Esophagus (tissue), 2 donors: ENCODE measurements around the gene RASSF4. TPM values are rescaled to one million over a fixed set of nuclear protein-coding genes. Genes with fewer than 3 reads are reported as not detected.

Source experiments
- H3K27ac ChIP-seq, 2 donors: one replicate each; pipeline ENCODE4 v1.5.1; 2013; ENCODE audit warnings: low read depth in 2 of 2, mild to moderate bottlenecking in 2 of 2, inconsistent platforms in 1 of 2, low read length in 1 of 2, moderate library complexity in 1 of 2
- H3K27me3 ChIP-seq, 2 donors: one replicate each; pipeline ENCODE4 v1.6.1; 2013; ENCODE audit warnings: low read length in 2 of 2, control low read depth in 1 of 2, mild to moderate bottlenecking in 1 of 2; ENCODE audit not compliant: insufficient read depth in 2 of 2, control insufficient read depth in 1 of 2
- H3K36me3 ChIP-seq, 2 donors: one replicate each; pipeline ENCODE4 v1.6.1; 2013; ENCODE audit warnings: low read length in 1 of 2; ENCODE audit not compliant: control insufficient read depth in 2 of 2, insufficient read depth in 2 of 2
- H3K4me1 ChIP-seq, 2 donors: one replicate each; pipeline ENCODE4 v1.6.1; 2013; ENCODE audit warnings: low read length in 1 of 2; ENCODE audit not compliant: control insufficient read depth in 2 of 2, insufficient read depth in 2 of 2
- H3K4me3 ChIP-seq, 2 donors: one replicate each; pipeline ENCODE4 v1.5.1; 2013; ENCODE audit warnings: low read length in 2 of 2, mild to moderate bottlenecking in 2 of 2, low read depth in 1 of 2, moderate library complexity in 1 of 2
- H3K9me3 ChIP-seq, 2 donors: one replicate each; pipeline ENCODE4 v1.6.1; 2013; ENCODE audit warnings: mild to moderate bottlenecking in 2 of 2, low read depth in 1 of 2, low read length in 1 of 2, moderate library complexity in 1 of 2; ENCODE audit not compliant: control insufficient read depth in 2 of 2, insufficient read depth in 1 of 2
- WGBS, 2 donors: extraction: QIAGEN DNeasy Blood & Tissue Kit; methylation state at CpG; one replicate each; pipeline ENCODE4 v1.1.7; 2013; 5-methylcytosine and 5-hydroxymethylcytosine counted together
- polyA plus RNA-seq, 2 donors: library from polyadenylated mRNA; stranded (reverse); fragments of 200-250 nt; gene quantifications; one replicate each; pipeline ENCODE4 v1.2.3, GENCODE V29; 2013
- donor health status: healthy with polysubstance abuse.
- donor health status: Bipolar disorder and iron deficiency.

The RASSF4 gene
- polyA plus RNA-seq, 2 donors: 3.6 to 3.7 TPM

GRCh38 chr10:44934416-44935200 lies 25.0 kb upstream of the RASSF4 start:
- no peaks in the 10 kb centered on the region for H3K27me3 ChIP-seq
- no peak overlapping the region for H3K4me3 ChIP-seq
- peaks cover 0 to 4% of the 10 kb centered on the region in 2 donors for H3K4me1 ChIP-seq
- H3K36me3 ChIP-seq: no peaks in the 10 kb centered on the region
- 84 to 87% methylated on average over 18 of the region's 18 CpGs for WGBS, 2 donors
- no peak overlapping the region for H3K27ac ChIP-seq
- H3K9me3 ChIP-seq: no peaks in the 10 kb centered on the region

- H3K27me3 ChIP-seq: no peaks in the 10 kb centered on the region
- no peak overlapping the region for H3K4me3 ChIP-seq
- 50 to 55% methylated on average over 9 of the region's 9 CpGs for WGBS, 2 donors
- peaks cover 0 to 4% of the 10 kb centered on the region in 2 donors for H3K4me1 ChIP-seq
- H3K36me3 ChIP-seq: no peaks in the 10 kb centered on the region
- H3K9me3 ChIP-seq: no peaks in the 10 kb centered on the region
- H3K27ac ChIP-seq: no peak overlapping the region
These were observed 24.2 kb upstream of the RASSF4 start for GRCh38 chr10:44935201-44935965.

- Histone ChIP-seq H3K27ac (no peak overlapping the region), H3K4me1 (peaks cover 0 to 4% of the 10 kb centered on the region in 2 donors), H3K4me3 (no peak overlapping the region), H3K36me3 (no peaks in the 10 kb centered on the region), H3K27me3 (peaks cover 0 to under 1% of the 10 kb centered on the region in 2 donors), H3K9me3 (no peaks in the 10 kb centered on the region)
- WGBS, 2 donors: 37 to 43% methylated on average over 3 of the region's 3 CpGs
These were observed 23.7 kb upstream of the RASSF4 start for GRCh38 chr10:44935966-44936295.

- H3K4me3 ChIP-seq: no peak overlapping the region
- H3K9me3 ChIP-seq: no peaks in the 10 kb centered on the region
- peaks cover 0 to 3% of the 10 kb centered on the region in 2 donors for H3K27me3 ChIP-seq
- H3K27ac ChIP-seq: no peak overlapping the region
- 84 to 89% methylated on average over 7 of the region's 7 CpGs for WGBS, 2 donors
- H3K4me1 ChIP-seq: peaks cover 0 to 4% of the 10 kb centered on the region in 2 donors
- H3K36me3 ChIP-seq: no peaks in the 10 kb centered on the region
These were observed 23.2 kb upstream of the RASSF4 start for GRCh38 chr10:44936314-44936975.

- WGBS, 2 donors: 85 to 89% methylated on average over 9 of the region's 9 CpGs
- H3K36me3 ChIP-seq: no peaks in the 10 kb centered on the region
- no peak overlapping the region for H3K27ac ChIP-seq
- H3K4me1 ChIP-seq: peaks cover 0 to 4% of the 10 kb centered on the region in 2 donors
- H3K27me3 ChIP-seq: peaks cover 0 to 3% of the 10 kb centered on the region in 2 donors
- H3K9me3 ChIP-seq: no peaks in the 10 kb centered on the region
- H3K4me3 ChIP-seq: no peak overlapping the region
These were observed 22.2 kb upstream of the RASSF4 start for GRCh38 chr10:44937196-44938005.

- Histone ChIP-seq H3K27me3 (peaks cover 0 to 3% of the 10 kb centered on the region in 2 donors), H3K4me3 (no peak overlapping the region), H3K9me3 (no peaks in the 10 kb centered on the region), H3K36me3 (no peaks in the 10 kb centered on the region), H3K4me1 (peaks cover 0 to 4% of the 10 kb centered on the region in 2 donors), H3K27ac (no peak overlapping the region)
- 85 to 90% methylated on average over 7 of the region's 7 CpGs for WGBS, 2 donors
These were observed 20.6 kb upstream of the RASSF4 start for GRCh38 chr10:44938956-44939355.

GRCh38 chr10:44939691-44940401 lies 19.8 kb upstream of the RASSF4 start:
- H3K27ac ChIP-seq: no peak overlapping the region
- H3K9me3 ChIP-seq: no peaks in the 10 kb centered on the region
- H3K27me3 ChIP-seq: peaks cover 0 to 3% of the 10 kb centered on the region in 2 donors
- WGBS, 2 donors: 81 to 88% methylated on average over 7 of the region's 7 CpGs
- H3K36me3 ChIP-seq: no peaks in the 10 kb centered on the region
- H3K4me1 ChIP-seq: peaks cover 0 to 4% of the 10 kb centered on the region in 2 donors
- H3K4me3 ChIP-seq: no peak overlapping the region

- H3K9me3 ChIP-seq: no peaks in the 10 kb centered on the region
- no peak overlapping the region for H3K27ac ChIP-seq
- H3K4me3 ChIP-seq: no peak overlapping the region
- H3K27me3 ChIP-seq: peaks cover 0 to 3% of the 10 kb centered on the region in 2 donors
- H3K4me1 ChIP-seq: no peaks in the 10 kb centered on the region
- WGBS, 2 donors: 20 to 92% methylated on average over 1 of the region's 1 CpG
- no peaks in the 10 kb centered on the region for H3K36me3 ChIP-seq
These were observed 15.2 kb upstream of the RASSF4 start for GRCh38 chr10:44944354-44944753.
